ENCODE measurements around the gene ZFHX3.

Gene ZFHX3

DNA sequence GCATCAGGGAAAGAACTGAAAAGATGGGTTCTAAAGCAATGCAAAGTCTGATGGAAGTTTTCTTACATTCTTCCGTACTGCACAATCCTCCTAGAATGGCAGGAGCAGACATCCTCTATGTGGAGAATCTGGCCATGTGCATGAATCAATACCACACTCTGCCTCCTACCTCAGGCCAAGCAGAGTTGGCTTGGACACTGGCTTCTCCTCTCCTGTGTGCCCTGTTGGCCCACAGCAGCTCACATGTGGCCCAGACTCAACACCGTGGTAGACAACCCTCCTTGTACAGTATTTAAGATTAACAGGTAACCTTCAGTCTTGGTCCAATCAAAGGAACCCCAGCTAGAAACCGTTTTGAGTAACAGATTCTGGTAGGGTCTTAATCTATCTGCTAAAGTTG is 101.9 kb downstream of the ZFHX3 start:
- no peak for DNase-seq

DNA sequence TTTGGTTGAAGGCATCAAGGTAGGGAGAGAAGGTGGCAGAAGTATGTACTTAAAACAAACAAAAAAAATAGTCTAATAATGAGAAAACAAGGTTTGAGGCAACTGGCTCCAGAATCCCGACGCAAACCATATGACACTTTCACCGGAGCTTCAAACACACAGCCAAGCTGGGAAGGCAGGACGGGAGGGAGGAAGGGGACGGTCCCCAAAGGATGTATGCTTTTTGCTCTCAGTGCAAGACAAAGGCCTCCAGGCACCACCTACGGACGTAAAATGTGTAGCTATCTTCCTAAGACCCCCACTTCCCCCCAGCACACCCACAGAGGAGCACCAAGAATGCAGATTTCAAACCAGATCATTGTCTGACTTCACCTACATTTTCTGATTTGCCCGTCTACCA is 102.3 kb downstream of the ZFHX3 start:
- DNase-seq: no peak

DNA sequence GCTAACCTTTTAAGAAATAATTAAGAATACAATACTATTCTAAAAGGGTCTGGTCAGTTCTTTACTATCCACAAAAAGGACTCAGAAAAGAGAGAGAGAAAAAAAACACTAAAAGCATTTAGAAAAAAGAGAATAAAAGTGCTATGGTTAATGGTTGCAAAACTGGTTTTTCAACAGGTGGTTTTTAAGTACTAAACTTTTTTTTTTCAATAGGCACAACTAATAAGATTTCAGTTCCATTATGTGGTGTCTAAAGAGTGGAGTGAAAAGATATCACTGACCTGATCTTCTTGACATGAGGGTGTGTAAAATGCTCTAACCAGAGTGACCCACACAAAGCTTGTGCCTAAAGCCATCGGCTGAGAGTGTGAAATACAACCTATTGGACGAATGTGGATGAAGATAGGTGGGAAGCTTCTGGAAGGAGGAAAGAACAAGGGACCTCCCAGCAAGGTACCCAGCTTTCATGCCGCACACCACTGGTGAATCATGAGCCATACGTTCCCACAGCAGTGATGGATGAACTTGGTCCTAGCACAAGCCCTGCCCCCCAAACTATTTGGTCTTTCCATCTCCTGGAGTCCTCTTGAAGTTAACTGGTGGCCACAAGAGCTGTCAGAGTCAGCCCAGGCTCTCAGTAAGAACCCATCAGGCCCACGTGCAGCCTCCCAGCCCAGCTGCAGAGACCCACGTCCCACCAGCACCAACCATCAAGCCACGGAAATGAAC is 103.0 kb downstream of the ZFHX3 start:
- DNase-seq: no peak

DNA sequence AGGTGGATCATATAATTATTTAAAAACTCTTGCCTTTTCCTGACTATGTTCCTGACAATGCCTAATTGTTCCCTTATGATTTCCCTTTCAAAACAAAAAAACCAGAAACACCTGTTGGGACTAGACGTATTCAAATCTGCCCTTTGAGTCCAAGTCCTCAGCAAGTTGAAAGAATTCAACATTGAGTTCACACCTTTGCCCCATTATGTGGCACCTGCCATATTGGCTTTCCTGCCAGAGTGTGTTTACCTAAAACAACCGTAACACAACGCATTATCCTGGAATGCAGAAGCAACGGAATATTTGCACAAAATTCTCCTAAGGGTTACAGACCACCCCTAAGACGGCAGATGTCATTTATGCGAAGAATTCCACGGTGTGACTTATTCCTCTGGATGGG is 105.9 kb downstream of the ZFHX3 start:
- DNase-seq: no peak

DNA sequence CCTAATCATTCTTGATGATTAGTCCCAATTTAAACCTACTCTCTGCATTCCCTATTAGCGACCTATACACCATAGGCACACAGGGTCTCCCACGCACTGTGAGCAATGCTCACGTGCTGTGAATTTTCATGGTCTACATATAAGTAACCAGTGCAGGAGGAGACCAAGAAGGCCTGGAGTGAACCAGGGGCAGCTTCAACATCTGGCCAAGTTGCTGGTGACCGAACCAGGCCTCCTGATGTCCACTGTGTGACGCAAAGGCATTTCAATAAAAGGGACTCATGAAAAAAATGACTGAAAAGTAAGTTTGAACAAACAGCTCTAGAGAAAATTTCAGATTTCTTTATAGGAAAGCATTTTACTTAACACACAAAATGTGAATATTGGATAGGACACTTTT is 107.0 kb downstream of the ZFHX3 start:
- DNase-seq: peak in 1 of 2 donors; percentile 27

DNA sequence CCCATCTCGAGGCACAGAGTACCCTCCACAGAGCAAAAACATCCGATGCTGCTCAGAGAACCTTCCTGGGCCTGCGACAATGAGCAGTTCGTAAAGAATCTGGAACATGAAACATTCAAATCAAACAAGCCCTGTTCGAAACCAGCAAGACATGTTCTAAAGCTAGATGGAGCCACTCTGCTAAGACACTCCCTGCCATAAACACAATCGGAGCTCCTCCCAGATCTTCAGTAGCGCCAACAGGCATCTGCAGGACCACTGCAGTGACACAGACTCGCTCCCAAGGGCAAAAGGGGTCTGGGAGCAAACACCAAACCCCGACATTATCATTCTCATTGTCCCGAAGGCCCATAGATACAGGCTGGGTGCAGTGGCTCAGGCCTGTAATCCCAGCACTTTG is 108.7 kb downstream of the ZFHX3 start:
- DNase-seq: no peak

DNA sequence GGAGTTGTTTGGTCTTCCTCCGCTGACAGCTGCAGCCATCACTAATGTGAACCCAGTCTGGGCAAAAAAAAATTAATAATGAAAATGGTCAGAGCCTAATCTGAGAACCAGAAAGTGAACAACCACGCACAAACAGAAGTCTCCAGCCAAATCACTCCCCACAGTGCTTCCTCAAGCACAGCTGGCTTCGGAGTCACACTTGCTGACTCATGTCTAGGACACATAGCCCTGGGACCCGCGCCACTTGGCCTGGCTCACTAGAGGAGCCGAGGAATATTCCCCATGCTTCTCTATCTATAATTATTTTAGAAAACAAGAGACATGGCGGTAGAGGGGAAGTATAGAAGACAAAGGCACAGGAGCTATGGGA is 109.1 kb downstream of the ZFHX3 start:
- peak; percentile 61 to 72 for DNase-seq

DNA sequence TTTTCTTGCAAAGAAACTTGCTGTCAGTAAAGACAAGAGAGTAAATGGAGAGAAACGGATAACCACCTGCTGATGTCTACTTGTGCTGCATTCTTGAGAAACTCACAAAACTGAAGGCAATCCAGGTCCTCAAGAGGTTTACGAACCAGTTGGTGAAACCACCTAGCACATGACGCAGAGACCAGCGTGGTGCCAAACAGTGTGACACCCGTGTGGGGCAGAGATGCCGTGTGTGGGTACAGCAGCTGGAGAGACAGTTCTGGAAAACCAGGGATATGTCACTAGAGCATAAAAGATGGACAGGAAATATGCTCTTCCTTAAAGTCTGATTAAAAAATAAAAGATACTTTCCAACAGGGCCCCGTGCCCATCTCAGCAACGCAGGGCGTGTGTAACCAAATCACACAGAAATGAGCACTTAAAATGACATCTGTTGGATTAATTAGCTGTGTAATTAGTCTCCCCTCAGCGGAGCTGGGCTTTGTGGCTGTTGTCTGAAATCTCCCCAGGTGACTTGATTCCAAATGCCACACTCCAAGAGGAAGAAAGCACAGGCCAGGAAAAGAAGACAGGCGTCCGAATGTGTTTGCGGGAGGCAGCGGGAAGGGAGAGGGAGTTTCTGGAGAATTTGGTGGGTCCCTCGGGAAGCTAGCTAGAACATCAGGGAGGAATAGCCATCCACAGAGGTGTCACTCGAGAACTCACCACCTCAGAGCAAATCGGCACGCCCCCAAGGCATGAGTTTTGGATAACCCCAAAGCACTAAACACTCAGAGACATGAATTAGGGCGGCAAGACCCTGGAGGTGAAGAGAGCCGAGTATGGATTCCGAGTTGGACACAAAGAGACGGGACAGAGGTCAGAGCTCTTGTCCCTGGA is 109.8 kb downstream of the ZFHX3 start:
- DNase-seq: peak in 1 of 2 donors; percentile 23

DNA sequence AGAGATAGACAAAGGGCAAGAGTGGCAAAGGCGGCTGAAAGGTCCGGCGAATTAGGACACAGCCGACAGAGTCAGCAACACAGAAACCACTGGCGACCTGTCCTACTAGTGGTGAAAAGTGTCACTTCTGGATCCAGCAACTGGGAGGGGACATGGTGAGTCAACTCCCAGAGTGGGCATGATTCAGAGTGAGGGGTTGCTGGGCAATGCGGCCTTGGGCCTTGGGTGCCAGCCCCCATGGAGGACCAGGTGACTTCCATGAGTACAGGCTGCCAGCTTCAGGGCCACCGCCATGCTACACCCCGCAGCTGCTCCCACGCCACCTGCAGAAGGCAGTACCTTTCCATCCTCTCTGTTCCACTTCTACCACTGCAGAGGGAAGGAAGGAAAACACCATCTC is 110.6 kb downstream of the ZFHX3 start:
- no peak for DNase-seq

DNA sequence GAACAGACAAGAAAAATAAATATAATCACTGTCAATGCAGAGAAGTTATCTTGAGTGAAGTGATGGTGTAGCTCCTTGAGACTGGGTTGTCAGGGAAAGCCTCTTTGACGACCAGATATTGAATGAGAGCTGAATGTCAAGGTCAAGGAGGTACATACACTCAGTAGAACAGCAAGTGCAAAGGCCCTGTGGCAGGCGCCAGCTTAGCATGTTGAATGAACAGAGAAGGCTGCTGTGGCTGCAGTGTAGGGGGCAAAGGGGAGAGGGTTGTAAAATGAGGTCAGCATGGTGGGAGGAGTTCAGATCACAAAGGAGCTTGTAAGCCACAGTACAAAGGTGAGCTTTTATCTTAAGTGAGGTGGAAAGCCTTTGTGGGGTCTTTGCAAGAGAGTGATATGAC is 111.5 kb downstream of the ZFHX3 start:
- no peak for DNase-seq

DNA sequence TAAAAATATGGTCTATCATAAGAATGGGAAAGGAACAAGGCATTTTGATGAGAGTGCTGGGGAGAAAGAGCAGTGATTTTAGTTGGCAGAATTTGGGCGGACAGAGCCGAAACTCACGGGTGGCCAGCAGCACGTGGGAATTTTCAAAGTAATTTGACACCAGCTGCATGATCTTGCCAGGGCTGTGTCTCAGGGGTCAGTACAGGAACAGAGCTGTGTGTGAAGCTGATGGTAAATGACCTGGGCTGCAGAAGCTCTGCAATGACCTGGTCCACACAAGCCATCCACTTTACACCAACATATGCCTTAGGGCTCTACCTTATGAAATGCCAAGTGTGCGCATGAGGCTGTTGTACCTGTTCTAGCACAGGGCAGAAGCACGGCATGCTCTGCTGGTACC is 112.0 kb downstream of the ZFHX3 start:
- no peak for DNase-seq

DNA sequence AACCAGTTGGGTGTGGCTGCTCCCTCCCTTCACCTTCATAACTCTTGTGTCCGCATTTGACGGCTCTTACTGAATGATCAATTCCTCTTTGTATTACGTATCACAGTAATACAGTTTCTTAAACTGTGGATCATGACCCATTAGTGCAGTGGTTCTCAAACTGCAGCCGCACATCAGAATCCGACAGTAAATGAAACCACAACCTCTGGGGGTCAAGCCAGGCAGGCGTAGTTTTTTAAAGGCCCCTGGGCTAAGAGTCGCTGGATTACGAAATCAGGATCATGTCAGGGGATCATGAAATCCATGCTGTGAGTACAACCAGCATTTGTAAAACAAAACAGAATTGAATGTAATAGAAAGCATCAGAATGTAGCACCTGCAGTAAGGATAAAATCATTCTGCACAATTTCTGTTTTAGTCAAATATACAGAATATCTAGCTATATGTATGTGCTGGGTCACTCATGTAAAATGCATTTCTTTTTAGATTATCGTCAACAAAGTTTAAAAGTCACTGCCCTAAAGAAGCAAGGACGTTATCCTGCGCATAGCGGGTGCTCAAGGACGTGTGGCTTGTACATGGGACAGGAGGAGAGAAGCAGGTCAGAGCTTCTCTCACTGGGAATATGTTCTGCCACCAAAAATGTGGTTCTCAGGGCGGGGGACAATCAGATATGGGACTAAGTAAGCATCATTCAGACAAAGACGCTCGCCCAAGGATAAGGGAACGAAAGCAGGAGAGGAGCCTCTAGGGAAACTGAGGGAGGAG is 113.1 kb downstream of the ZFHX3 start:
- no peak for DNase-seq

DNA sequence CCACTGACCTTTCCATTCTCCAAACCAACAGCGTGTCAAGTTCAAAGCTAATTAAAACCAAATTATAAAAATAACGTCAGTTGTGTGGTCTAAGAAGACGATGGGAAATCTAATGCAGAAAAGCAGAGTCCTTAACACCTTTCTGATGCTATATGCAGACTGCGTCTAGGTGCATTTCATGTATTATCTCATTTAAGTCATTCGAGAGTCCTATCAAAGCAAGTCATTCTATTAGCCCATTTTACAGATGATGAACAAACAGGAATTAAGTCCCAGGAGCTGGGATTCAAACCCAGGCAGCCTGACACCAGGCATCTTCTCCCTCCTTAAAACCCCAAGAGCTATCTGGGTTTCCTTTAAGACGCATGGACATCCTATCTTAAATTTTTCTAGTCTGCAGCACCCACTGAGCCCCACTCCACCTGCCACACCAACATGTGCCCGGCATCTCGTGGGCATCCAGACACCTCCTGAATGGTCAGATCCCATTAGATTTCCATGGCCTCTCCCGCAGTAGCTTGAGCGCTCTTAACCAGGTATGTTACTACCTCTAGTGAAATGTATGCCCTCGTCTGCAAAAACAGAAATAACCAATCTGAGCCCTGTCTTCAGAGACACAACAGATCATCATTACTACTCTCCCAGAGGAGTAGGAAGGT is 115.1 kb downstream of the ZFHX3 start:
- no peak for DNase-seq

DNA sequence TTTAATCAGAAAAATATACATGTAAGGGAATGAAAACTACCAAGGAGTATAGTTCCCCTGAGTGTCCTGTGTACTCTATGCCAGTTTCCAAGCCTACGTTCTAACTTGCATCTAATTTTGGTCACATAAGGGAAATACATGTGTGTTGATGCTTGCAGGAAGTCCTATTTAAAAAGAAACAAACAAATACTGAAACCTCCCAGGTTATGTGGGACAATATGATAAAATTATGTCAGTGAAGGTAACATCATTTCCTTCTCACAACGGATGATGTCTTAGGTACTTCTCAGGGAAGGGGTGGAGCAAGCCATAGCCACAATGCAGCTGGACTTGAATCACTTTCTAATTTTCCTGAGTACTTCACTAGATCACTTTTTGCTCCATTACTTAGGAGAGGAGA is 115.9 kb downstream of the ZFHX3 start:
- peak in 1 of 2 donors; percentile 41 for DNase-seq

DNA sequence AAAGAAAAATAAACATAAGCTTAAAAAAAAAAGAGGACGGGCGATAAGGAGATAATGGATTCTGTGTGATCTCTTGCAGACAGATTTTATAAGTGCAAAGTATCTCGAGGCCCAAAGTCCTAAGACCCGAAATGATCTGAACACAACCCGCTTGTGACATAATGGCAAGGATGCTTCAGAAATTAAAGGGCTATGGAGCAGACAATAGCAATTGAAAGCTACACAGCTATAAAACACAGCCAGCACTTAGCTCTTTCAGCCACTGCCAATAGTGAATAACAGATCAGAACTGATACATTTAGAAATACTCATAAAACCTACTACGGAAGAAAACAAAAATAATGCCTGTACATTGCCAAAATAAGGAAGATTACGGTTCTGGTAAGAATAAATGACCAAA is 117.5 kb downstream of the ZFHX3 start:
- DNase-seq: no peak

DNA sequence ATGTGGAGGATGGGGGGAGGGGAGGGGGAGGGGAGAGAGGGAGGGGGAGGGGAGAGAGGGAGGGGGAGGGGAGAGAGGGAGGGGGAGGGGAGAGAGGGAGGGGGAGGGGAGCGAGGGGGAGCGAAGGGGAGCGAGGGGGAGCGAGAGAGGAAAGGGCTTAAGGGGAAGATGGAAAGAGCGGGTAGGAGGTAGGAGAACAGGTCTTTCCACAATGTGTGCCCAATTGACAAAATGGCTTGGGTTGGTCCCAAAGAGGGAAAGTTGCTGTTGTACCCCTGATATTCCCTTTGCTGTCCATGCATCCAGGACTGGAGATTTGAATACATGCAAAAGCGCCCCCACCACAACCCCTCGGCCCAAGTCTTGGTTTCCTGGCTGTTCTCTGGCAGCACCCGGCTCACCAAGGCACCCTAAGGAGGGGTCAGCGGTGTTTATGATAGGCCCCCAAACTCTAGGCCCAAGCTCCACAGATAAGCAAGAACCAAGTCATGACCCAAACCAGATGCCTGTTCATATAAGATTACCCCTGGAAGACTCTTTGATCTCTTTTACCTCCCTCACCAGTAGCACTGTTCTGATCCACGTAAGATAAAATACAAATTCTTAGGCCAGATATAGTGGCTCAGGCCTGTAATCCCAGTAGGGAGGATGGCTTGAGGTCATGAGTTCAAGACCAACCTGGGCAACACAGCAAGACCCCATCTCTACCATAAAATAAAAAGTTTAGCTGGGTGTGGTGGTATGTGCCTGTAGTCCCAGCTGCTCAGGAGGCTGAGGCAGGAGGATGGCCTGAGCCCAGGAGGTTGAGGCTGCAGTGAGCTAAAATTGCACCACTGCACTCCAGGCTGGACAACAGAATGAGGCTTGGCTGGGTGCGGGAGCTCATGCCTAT is 119.6 kb downstream of the ZFHX3 start:
- no peak for DNase-seq

DNA sequence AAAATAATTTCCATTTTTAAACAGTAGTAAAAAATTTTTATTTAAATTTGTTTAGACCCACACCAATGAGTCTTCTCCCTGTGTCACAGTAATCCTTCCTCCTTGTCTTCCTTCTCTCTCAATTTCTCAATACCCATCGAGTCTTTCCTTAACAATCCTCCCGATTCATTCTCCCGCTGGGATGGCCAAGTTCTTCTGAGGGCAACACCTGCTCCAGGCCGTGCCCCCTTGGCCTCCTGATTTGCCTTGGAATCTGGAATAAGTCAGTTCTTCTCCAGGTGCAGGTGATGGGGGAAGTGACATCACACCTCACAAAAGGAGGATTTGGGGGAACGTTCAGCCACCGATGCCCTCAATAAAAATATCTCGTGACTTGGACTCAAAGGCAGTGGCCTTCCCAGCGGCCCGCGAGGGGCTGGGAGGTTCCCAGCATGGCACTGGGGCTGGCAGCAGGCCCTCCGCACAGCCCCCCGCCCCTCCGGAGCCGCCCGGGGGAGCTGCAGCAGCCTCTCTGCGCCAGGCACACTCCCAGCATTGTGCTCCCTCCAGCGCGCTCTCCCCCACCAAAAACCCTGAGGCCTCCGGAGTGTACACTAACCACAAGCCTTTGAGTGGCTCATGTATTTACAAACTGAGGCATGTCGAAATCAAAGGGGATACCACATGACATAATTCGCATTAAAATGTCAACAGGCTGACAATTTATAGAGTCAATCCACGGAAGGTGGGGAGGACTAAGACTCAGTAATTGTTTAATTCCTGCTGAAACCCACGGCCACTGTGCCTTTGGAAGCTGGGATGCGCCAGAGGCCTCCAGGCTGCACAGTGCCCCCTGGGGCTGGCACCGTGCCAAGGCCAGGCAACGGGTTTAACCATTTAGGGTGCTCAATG is 120.5 kb downstream of the ZFHX3 start:
- peak; percentile 91 for DNase-seq

DNA sequence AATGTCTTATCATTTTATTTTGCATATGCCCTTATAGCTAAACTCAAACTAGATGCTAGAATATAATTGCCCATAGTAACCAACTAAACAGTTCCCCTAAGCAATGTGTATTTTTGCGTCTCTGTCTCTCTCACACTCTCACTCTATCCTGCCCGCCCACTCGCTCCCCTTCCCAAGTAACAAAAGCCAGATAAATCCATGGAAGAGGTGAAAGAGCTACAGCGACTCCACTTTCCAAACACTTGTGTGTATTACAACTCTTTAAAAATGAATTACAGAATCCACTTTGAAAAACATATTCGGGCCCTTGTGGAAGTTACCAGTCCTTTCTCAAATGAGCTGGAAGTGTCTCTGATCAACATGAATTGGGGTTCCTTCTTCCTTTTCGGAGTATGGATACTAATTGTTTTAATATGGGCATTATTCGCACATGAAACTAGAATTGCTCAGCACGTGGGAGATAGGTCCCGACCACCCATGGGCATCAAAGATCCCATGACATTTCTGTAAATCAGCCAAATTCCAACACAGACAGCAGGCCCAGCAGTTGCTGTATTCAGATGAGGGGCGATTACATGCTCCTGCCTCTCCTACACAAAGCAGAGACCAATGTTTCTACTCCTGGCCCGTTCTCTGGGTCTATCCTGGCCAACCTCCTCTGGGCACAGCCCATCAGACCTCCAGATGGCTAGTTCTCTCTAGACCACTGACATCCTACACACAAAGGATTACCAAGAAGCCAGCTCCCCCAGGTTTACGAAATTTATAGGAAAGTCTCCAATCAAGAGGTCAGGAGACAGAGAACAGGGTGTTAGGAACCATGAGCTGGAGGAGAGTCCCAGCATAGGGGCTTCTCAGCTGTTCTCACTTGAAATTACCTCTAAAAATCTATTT is 121.5 kb downstream of the ZFHX3 start:
- peak in 1 of 2 donors; percentile 41 for DNase-seq

DNA sequence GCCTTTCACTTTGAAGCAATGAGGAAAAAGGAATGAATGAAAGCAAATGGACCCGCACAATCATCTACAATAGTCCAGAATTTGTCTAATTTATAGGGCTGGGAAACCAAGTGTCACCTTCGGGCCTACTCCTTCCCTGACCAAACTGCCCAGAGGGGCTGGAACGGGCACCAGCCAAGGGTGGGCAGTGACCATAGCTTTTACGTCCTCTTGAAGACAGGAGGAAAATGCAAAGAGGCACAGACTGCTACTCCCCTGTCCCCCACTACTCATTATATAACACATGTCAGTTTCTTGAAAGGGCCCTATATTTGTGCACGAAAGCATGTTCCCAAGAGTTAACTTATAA is 122.3 kb downstream of the ZFHX3 start:
- DNase-seq: no peak
